GM21576 (cell line): ENCODE data around the gene INHBA.
A peak's percentile ranks its signal among the peaks of the same experiment; 100 is the strongest.

Experiments used
- ATAC-seq: cut with Tn5 transposase; IDR thresholded peaks from one replicate; pipeline ENCODE4 v1.9.1; 2021; ENCODE audit warnings: mild to moderate bottlenecking, moderate library complexity; ENCODE audit not compliant: unreplicated experiment

The INHBA gene

GRCh38 chr7:41711283-41712064, 8.6 kb upstream of the INHBA start:
- no peak for ATAC-seq

GRCh38 chr7:41710838-41711237, 7.9 kb upstream of the INHBA start:
- ATAC-seq = no peak

- ATAC-seq = no peak
Measured at GRCh38 chr7:41709621-41710020, 6.7 kb upstream of the INHBA start.

GRCh38 chr7:41708581-41709358, 5.9 kb upstream of the INHBA start:
- no peak for ATAC-seq

- ATAC-seq = no peak
Measured at GRCh38 chr7:41706228-41706930, 3.5 kb upstream of the INHBA start.

GRCh38 chr7:41705109-41705901, 2.4 kb upstream of the INHBA start:
- peak; percentile 94 for ATAC-seq

GRCh38 chr7:41701068-41701941, 1.6 kb downstream of the INHBA start:
- ATAC-seq = no peak

- ATAC-seq = no peak
Measured at GRCh38 chr7:41700044-41700471, 2.8 kb downstream of the INHBA start.

GRCh38 chr7:41699516-41699915, 3.4 kb downstream of the INHBA start:
- ATAC-seq = no peak

GRCh38 chr7:41698726-41699125, 4.2 kb downstream of the INHBA start:
- no peak for ATAC-seq

- ATAC-seq = no peak
Measured at GRCh38 chr7:41698114-41698513, 4.8 kb downstream of the INHBA start.

GRCh38 chr7:41696323-41696916, 6.5 kb downstream of the INHBA start:
- ATAC-seq = peak; percentile 52

GRCh38 chr7:41695661-41696322, 7.1 kb downstream of the INHBA start:
- ATAC-seq = no peak

- ATAC-seq = no peak
Measured at GRCh38 chr7:41694495-41694894, 8.4 kb downstream of the INHBA start.

GRCh38 chr7:41693150-41693997, 9.5 kb downstream of the INHBA start:
- ATAC-seq = no peak

GRCh38 chr7:41692251-41692650, 10.6 kb downstream of the INHBA start:
- no peak for ATAC-seq

GRCh38 chr7:41691286-41692190, 11.4 kb downstream of the INHBA start:
- no peak for ATAC-seq
